Suprapubic skin (tissue), 3 donors: ENCODE measurements around the gene TRIM41.

Source experiments
- CTCF ChIP-seq, 2 donors: fragments of 200-600 bp in 1 of 2; fragments of 450-650 bp in 1 of 2; sonication (generic) in 1 of 2; IDR thresholded peaks; one replicate each; pipeline ENCODE4 v1.5.1; 2016 to 2019; ENCODE audit warnings: antibody characterized with exemption in 2 of 2, mild to moderate bottlenecking in 1 of 2, moderate library complexity in 1 of 2
- EP300 ChIP-seq: sonication (generic); formaldehyde crosslinking; IDR thresholded peaks from one replicate; pipeline ENCODE4 v1.6.1; 2017; ENCODE audit warnings: antibody characterized with exemption

- TF ChIP-seq CTCF (IDR thresholded peaks at IDR 0.05) = no peak
- no peak for TF ChIP-seq EP300
Observed at GRCh38 chr5:181173420-181174342, 49.4 kb upstream of the TRIM41 start.
